ENCODE data around the gene CYP17A1. TPM values are rescaled to one million over a fixed set of nuclear protein-coding genes. Genes with fewer than 3 reads are reported as not detected.

The CYP17A1 gene
- total RNA-seq, 4 donors from 2014 or later: 4.0 to 29.1 (median 15.9) TPM

GRCh38 chr10:102781921-102782557 is 55.2 kb downstream of the CYP17A1 start:
- Histone ChIP-seq H3K27ac (peak overlapping the region; percentile 96 to 98 (median 98)), H3K9me3 (no peaks in the 10 kb centered on the region), H3K36me3 (no peaks in the 10 kb centered on the region), H3K27me3 (no peaks in the 10 kb centered on the region), H3K4me3 (replicated peaks in 1 of 3) (peak overlapping the region in 1 of 3 donors; percentile 15), H3K4me1 (peaks cover 89 to 97% of the 10 kb centered on the region in 2 donors)
- TF ChIP-seq POLR2A (IDR thresholded peaks at IDR 0.05): no peak
- TF ChIP-seq, protein P1, sequence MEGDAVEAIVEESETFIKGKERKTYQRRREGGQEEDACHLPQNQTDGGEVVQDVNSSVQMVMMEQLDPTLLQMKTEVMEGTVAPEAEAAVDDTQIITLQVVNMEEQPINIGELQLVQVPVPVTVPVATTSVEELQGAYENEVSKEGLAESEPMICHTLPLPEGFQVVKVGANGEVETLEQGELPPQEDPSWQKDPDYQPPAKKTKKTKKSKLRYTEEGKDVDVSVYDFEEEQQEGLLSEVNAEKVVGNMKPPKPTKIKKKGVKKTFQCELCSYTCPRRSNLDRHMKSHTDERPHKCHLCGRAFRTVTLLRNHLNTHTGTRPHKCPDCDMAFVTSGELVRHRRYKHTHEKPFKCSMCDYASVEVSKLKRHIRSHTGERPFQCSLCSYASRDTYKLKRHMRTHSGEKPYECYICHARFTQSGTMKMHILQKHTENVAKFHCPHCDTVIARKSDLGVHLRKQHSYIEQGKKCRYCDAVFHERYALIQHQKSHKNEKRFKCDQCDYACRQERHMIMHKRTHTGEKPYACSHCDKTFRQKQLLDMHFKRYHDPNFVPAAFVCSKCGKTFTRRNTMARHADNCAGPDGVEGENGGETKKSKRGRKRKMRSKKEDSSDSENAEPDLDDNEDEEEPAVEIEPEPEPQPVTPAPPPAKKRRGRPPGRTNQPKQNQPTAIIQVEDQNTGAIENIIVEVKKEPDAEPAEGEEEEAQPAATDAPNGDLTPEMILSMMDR (IDR thresholded peaks at IDR 0.05): no peak
- DNase-seq: no peak
- intact Hi-C loops (cut with DNase I): no loop called here
- WGBS, 2 donors: 54 to 60% methylated on average over 6 of the region's 6 CpGs

GRCh38 chr10:102781090-102781920 is 55.9 kb downstream of the CYP17A1 start:
- TF ChIP-seq, protein P1 (IDR thresholded peaks at IDR 0.05): no peak
- peak in 1 of 2 donors; percentile 8 for TF ChIP-seq POLR2A (IDR thresholded peaks at IDR 0.05)
- peak overlapping the region; percentile 96 to 98 (median 98) for H3K27ac ChIP-seq
- H3K36me3 ChIP-seq: no peaks in the 10 kb centered on the region
- DNase-seq: no peak
- intact Hi-C loops (cut with DNase I): no loop called here
- H3K4me3 ChIP-seq (replicated peaks in 1 of 3): no peak overlapping the region
- no peaks in the 10 kb centered on the region for H3K9me3 ChIP-seq
- H3K4me1 ChIP-seq: peaks cover 91 to 97% of the 10 kb centered on the region in 2 donors
- no peaks in the 10 kb centered on the region for H3K27me3 ChIP-seq
- 39% methylated on average over 7 to 8 of the region's 8 CpGs for WGBS, 2 donors

Small RNA genes within 50 kb of the gene (small RNA-seq; reads per million reads assigned to genes)
- gene AS3MT (not detected), gene RF00026 (not detected), gene RNU6-1231P (not detected)

Other genes with a start within 250 kb of the CYP17A1 start
- 100 to 1,000 TPM; 138 to 187 (median 162) TPM for gene TRIM8, start 192.9 kb downstream of the CYP17A1 start, total RNA-seq
- 10 to 100 TPM in 2 of 4 donors, 1 to 10 TPM in 2; 6.6 to 13.4 (median 10.2) TPM for gene ARL3, start 123.0 kb downstream of the CYP17A1 start, total RNA-seq
- gene SFXN2, start 122.8 kb downstream of the CYP17A1 start, total RNA-seq: 10 to 100 TPM in 3 of 4 donors, 1 to 10 TPM in 1; 5.1 to 38.4 (median 20.9) TPM
- gene WBP1L, start 93.5 kb downstream of the CYP17A1 start, total RNA-seq: 100 to 1,000 TPM; 194 to 384 (median 314) TPM
- gene BORCS7, start 16.8 kb upstream of the CYP17A1 start, total RNA-seq: 100 to 1,000 TPM in 2 of 4 donors, 10 to 100 TPM in 2; 77.4 to 134 (median 93.8) TPM
- 10 to 100 TPM in 2 of 4 donors, 1 to 10 TPM in 2; 9.8 to 19.2 (median 13.5) TPM for gene AS3MT, start 32.1 kb upstream of the CYP17A1 start, total RNA-seq
- 10 to 100 TPM; 15.2 to 19.2 (median 15.9) TPM for gene CNNM2, start 80.9 kb upstream of the CYP17A1 start, total RNA-seq